Loucy (cell line): ENCODE measurements around the gene CEP85L.

Experiments
- CTCF ChIP-seq: fragments of 200-600 bp; sonication (generic); conservative IDR thresholded peaks from 2 replicates; pipeline ENCODE4 v1.5.1; 2014; ENCODE audit warnings: mild to moderate bottlenecking, antibody characterized with exemption, low read length
- EZH2phosphoT487 ChIP-seq: fragments of 200-600 bp; IDR thresholded peaks from 2 replicates; pipeline ENCODE4 v1.6.1; 2018; ENCODE audit warnings: antibody characterized with exemption, mild to moderate bottlenecking, moderate library complexity, borderline replicate concordance

DNA sequence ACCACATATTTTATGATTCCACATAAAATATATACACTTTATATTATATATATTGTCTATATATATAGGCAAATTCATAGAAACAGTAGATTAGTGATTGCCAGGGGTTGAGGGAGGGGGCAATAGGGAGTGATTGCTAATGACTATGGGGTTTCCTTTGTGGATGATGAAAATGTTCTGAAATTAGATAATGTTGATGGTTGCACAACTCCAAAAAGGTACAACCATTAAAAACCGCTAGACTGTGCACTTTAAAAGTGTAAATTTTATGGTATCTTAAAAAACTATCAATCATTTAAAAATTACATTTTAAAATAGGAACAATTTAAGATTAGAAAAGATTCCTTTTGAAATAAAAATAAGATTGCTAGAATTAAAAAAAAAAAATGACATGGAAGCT, 23.8 kb upstream of the CEP85L start:
- TF ChIP-seq CTCF (no peak), EZH2phosphoT487 (no peak)
